Hepatocyte (in vitro differentiated cells): Measurements from ENCODE around the gene HCST. TPM values are rescaled to one million over a fixed set of nuclear protein-coding genes. Genes with fewer than 3 reads are reported as not detected.

Source experiments
- DNase-seq: peaks from one replicate; pipeline ENCODE4 v3.0.0-alpha.2; 2016; ENCODE audit warnings: low spot score
- H2AFZ ChIP-seq: fragments of 200-600 bp; sonication (generic); 2 replicates; pipeline ENCODE4 v1.6.0; 2016; ENCODE audit warnings: antibody characterized with exemption, mild to moderate bottlenecking
- H3K27ac ChIP-seq: fragments of 200-600 bp; sonication (generic); 2 replicates; pipeline ENCODE4 v1.5.1; 2016; ENCODE audit warnings: mild to moderate bottlenecking
- H3K27me3 ChIP-seq: fragments of 200-600 bp; sonication (generic); 2 replicates; pipeline ENCODE4 v1.6.1; 2016
- H3K36me3 ChIP-seq: fragments of 200-600 bp; sonication (generic); replicated peaks from 2 replicates; pipeline ENCODE4 v1.5.1; 2016; ENCODE audit warnings: low read depth; ENCODE audit not compliant: insufficient read depth
- H3K4me1 ChIP-seq: fragments of 200-600 bp; sonication (generic); 2 replicates; pipeline ENCODE4 v1.5.1; 2016; ENCODE audit warnings: mild to moderate bottlenecking, moderate library complexity; ENCODE audit not compliant: insufficient read depth
- H3K4me2 ChIP-seq: fragments of 200-600 bp; sonication (generic); 2 replicates; pipeline ENCODE4 v1.6.0; 2016
- H3K4me3 ChIP-seq: fragments of 200-600 bp; sonication (generic); 2 replicates; pipeline ENCODE4 v1.5.1; 2016; ENCODE audit warnings: mild to moderate bottlenecking
- H3K79me2 ChIP-seq: fragments of 200-600 bp; sonication (generic); 2 replicates; pipeline ENCODE4 v1.6.0; 2017; ENCODE audit warnings: mild to moderate bottlenecking
- H3K9me2 ChIP-seq: fragments of 200-600 bp; sonication (generic); replicated peaks from 2 replicates; pipeline ENCODE4 v1.6.0; 2017; ENCODE audit warnings: mild to moderate bottlenecking; ENCODE audit not compliant: insufficient read depth
- H3K9me3 ChIP-seq: fragments of 200-600 bp; sonication (generic); 2 replicates; pipeline ENCODE4 v1.5.1; 2016; ENCODE audit warnings: low read depth, mild to moderate bottlenecking
- H4K20me1 ChIP-seq: fragments of 200-600 bp; sonication (generic); 2 replicates; pipeline ENCODE4 v1.6.0; 2016; ENCODE audit warnings: mild to moderate bottlenecking; ENCODE audit not compliant: insufficient read depth, poor library complexity, severe bottlenecking
- CTCF ChIP-seq: fragments of 200-600 bp; sonication (generic); IDR thresholded peaks from 2 replicates; pipeline ENCODE4 v1.5.1; 2016; ENCODE audit warnings: antibody characterized with exemption, mild to moderate bottlenecking; ENCODE audit not compliant: poor library complexity
- EZH2 ChIP-seq: fragments of 200-600 bp; sonication (generic); IDR thresholded peaks from 2 replicates; pipeline ENCODE4 v1.6.1; 2016; ENCODE audit warnings: antibody characterized with exemption, mild to moderate bottlenecking, borderline replicate concordance
- EZH2phosphoT487 ChIP-seq: fragments of 200-600 bp; sonication (generic); IDR thresholded peaks from one replicate; pipeline ENCODE4 v1.6.1; 2018; ENCODE audit warnings: antibody characterized with exemption, mild to moderate bottlenecking, low read depth, moderate library complexity; ENCODE audit not compliant: unreplicated experiment, severe bottlenecking
- WGBS: methylation state at CpG from one replicate; pipeline ENCODE4 v1.1.6; 2016; ENCODE audit warnings: low lambda C conversion rate; ENCODE audit errors: missing lambda C conversion rate; 5-methylcytosine and 5-hydroxymethylcytosine counted together
- polyA plus RNA-seq: library from polyadenylated mRNA; unstranded; fragments of >200 nt; fragmentation: Nextera tagmentation; extraction: Ambion mirVana; gene quantifications from 2 replicates; pipeline ENCODE4 v1.2.1, GENCODE V29; 2016
- total RNA-seq: library from RNA; depleted of rRNA; stranded (reverse); fragments of >200 nt; gene quantifications from 2 replicates; pipeline ENCODE4 v1.2.3, GENCODE V29; 2014

HCST gene
- total and polyA plus RNA-seq, 2 experiments from 2014 or later, result 0.97 to 4.8 TPM

- Histone ChIP-seq H3K79me2 (peaks cover 22% of the 10 kb centered on the region), H3K27ac (no peak overlapping the region), H3K4me3 (no peak overlapping the region), H3K36me3 (no peaks in the 10 kb centered on the region), H4K20me1 (no peaks in the 10 kb centered on the region), H3K9me3 (no peaks in the 10 kb centered on the region), H2AFZ (no peak overlapping the region), H3K9me2 (no peaks in the 10 kb centered on the region), H3K4me1 (peaks cover 4% of the 10 kb centered on the region), H3K4me2 (peak overlapping the region; percentile 100), H3K27me3 (no peaks in the 10 kb centered on the region)
- WGBS, result 93% methylated on average over 13 of the region's 13 CpGs
- no peak for DNase-seq
- TF ChIP-seq EZH2phosphoT487, result no peak
- no peak for TF ChIP-seq EZH2
- no peak for TF ChIP-seq CTCF
Measured at GRCh38 chr19:35938282-35939224, 36.2 kb downstream of the HCST start.

- no peak overlapping the region for H3K27ac ChIP-seq
- H2AFZ ChIP-seq, result no peak overlapping the region
- H3K4me3 ChIP-seq, result no peak overlapping the region
- H3K36me3 ChIP-seq, result no peaks in the 10 kb centered on the region
- no peak for DNase-seq
- H4K20me1 ChIP-seq, result no peaks in the 10 kb centered on the region
- H3K9me2 ChIP-seq, result no peaks in the 10 kb centered on the region
- peaks cover 4% of the 10 kb centered on the region for H3K4me1 ChIP-seq
- H3K79me2 ChIP-seq, result peaks cover 22% of the 10 kb centered on the region
- no peaks in the 10 kb centered on the region for H3K27me3 ChIP-seq
- no peak overlapping the region for H3K4me2 ChIP-seq
- 97% methylated on average over 55 of the region's 55 CpGs for WGBS
- TF ChIP-seq EZH2phosphoT487 (no peak), EZH2 (no peak), CTCF (no peak)
- no peaks in the 10 kb centered on the region for H3K9me3 ChIP-seq
Measured at GRCh38 chr19:35939307-35940077, 37.2 kb downstream of the HCST start.

GRCh38 chr19:35940078-35940775 lies 37.9 kb downstream of the HCST start:
- TF ChIP-seq CTCF, result no peak
- TF ChIP-seq EZH2, result no peak
- TF ChIP-seq EZH2phosphoT487, result no peak
- Histone ChIP-seq H3K79me2 (peaks cover 16% of the 10 kb centered on the region), H3K4me2 (no peak overlapping the region), H3K27me3 (no peaks in the 10 kb centered on the region), H3K4me1 (peaks cover 4% of the 10 kb centered on the region), H3K27ac (no peak overlapping the region), H4K20me1 (no peaks in the 10 kb centered on the region), H3K9me3 (no peaks in the 10 kb centered on the region), H3K9me2 (no peaks in the 10 kb centered on the region), H2AFZ (no peak overlapping the region), H3K36me3 (no peaks in the 10 kb centered on the region), H3K4me3 (no peak overlapping the region)
- 97% methylated on average over 36 of the region's 51 CpGs for WGBS
- DNase-seq, result no peak
